UCSD-AML1 (cell line): Measurements from ENCODE around the gene ATP2A2.
"Not testable (repeated sequence)": the region's sequence is repeated elsewhere in the genome, so short reads cannot be mapped to it uniquely, and the experiment has no call there.

ENCODE experiments used
- DNase-seq: peaks from one replicate; lab custom pipeline; 2025; ENCODE audit not compliant: unreplicated experiment; lab: John Stamatoyannopoulos, UW

ATP2A2 gene

GRCh38 chr12:110365489-110366320, 84.7 kb downstream of the ATP2A2 start:
- no peak for DNase-seq

GRCh38 chr12:110366321-110367142, 85.5 kb downstream of the ATP2A2 start:
- DNase-seq: no peak

GRCh38 chr12:110367181-110367864, 86.3 kb downstream of the ATP2A2 start:
- DNase-seq: no peak

- no peak for DNase-seq
Measured at GRCh38 chr12:110369992-110370391, 88.9 kb downstream of the ATP2A2 start.

GRCh38 chr12:110370732-110371231, 89.7 kb downstream of the ATP2A2 start:
- no peak for DNase-seq

- DNase-seq: no peak
Measured at GRCh38 chr12:110371408-110372055, 90.5 kb downstream of the ATP2A2 start.

GRCh38 chr12:110372056-110372425, 91.0 kb downstream of the ATP2A2 start:
- no peak for DNase-seq

GRCh38 chr12:110373025-110373424, 92.0 kb downstream of the ATP2A2 start:
- DNase-seq: no peak

- no peak for DNase-seq
Measured at GRCh38 chr12:110373425-110373824, 92.4 kb downstream of the ATP2A2 start.

- no peak for DNase-seq
Measured at GRCh38 chr12:110373962-110374611, 93.0 kb downstream of the ATP2A2 start.

- DNase-seq: not testable (repeated sequence)
Measured at GRCh38 chr12:110378131-110378790, 97.2 kb downstream of the ATP2A2 start.

- no peak for DNase-seq
Measured at GRCh38 chr12:110379197-110379596, 98.2 kb downstream of the ATP2A2 start.

- DNase-seq: no peak
Measured at GRCh38 chr12:110379631-110380030, 98.6 kb downstream of the ATP2A2 start.

GRCh38 chr12:110382683-110383082, 101.6 kb downstream of the ATP2A2 start:
- no peak for DNase-seq
